ENCODE results near the gene ANO1. TPM values are rescaled to one million over a fixed set of nuclear protein-coding genes. Genes with fewer than 3 reads are reported as not detected.
A peak's percentile ranks its signal among the peaks of the same experiment; 100 is the strongest.

ANO1 gene
- total RNA-seq, 4 donors from 2014 or later, result 1.1 to 27.2 (median 4.2) TPM

DNA sequence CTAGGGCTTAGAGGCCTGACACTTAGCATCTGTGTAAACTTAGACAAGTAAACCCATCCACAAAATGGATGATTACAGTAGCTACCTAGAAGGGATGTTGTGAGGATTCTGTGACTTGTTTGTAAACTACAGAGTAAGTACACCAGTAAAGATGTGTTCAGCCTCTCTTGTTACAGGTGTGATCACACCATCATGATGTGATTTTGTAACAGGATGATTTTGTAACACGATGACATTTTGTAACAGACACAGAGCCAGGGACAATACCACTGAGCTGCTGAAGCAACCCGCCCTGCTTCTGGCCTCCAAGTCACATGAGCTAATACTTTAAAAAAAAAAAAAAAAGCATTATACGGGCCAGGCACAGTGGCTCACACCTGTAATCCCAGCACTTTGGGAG, 142.0 kb downstream of the ANO1 start:
- Histone ChIP-seq H3K4me1 (no peaks in the 10 kb centered on the region), H3K9me3 (no peaks in the 10 kb centered on the region), H3K27ac (no peak overlapping the region), H3K27me3 (no peaks in the 10 kb centered on the region), H3K4me3 (no peak overlapping the region), H3K36me3 (no peaks in the 10 kb centered on the region)
- TF ChIP-seq, protein P1, sequence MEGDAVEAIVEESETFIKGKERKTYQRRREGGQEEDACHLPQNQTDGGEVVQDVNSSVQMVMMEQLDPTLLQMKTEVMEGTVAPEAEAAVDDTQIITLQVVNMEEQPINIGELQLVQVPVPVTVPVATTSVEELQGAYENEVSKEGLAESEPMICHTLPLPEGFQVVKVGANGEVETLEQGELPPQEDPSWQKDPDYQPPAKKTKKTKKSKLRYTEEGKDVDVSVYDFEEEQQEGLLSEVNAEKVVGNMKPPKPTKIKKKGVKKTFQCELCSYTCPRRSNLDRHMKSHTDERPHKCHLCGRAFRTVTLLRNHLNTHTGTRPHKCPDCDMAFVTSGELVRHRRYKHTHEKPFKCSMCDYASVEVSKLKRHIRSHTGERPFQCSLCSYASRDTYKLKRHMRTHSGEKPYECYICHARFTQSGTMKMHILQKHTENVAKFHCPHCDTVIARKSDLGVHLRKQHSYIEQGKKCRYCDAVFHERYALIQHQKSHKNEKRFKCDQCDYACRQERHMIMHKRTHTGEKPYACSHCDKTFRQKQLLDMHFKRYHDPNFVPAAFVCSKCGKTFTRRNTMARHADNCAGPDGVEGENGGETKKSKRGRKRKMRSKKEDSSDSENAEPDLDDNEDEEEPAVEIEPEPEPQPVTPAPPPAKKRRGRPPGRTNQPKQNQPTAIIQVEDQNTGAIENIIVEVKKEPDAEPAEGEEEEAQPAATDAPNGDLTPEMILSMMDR (IDR thresholded peaks at IDR 0.05), result no peak
- TF ChIP-seq POLR2A (IDR thresholded peaks at IDR 0.05), result no peak
- no peak for DNase-seq

DNA sequence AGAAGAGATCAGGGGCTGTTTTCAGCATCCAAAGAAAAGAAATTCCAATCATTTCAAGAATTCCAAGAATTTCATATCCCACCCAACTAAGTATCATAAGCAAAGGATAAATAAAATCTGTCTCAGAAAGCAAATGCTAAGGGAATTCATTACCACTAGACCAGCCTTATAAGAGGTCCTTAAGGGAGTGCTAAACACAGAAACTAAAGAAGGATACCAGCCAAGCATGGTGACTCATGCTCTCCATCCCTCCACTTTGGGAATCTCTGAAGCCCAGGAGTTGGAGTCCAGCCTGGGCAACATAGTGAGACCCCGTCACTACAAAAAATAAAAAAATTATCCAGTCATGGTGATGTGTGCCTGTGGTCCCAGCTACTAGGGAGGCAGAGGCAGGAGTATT, 142.8 kb downstream of the ANO1 start:
- no peak for TF ChIP-seq POLR2A (IDR thresholded peaks at IDR 0.05)
- TF ChIP-seq, protein P1 (IDR thresholded peaks at IDR 0.05), result no peak
- Histone ChIP-seq H3K4me3 (no peak overlapping the region), H3K27me3 (no peaks in the 10 kb centered on the region), H3K36me3 (no peaks in the 10 kb centered on the region), H3K27ac (no peak overlapping the region), H3K9me3 (no peaks in the 10 kb centered on the region), H3K4me1 (no peaks in the 10 kb centered on the region)
- DNase-seq, result no peak

- Histone ChIP-seq H3K4me3 (no peak overlapping the region), H3K36me3 (no peaks in the 10 kb centered on the region), H3K27ac (peak overlapping the region in 3 of 4 donors; percentile 66 to 93 (median 87)), H3K4me1 (peaks cover 0 to 15% (median 2%) of the 10 kb centered on the region in 4 donors), H3K9me3 (no peaks in the 10 kb centered on the region), H3K27me3 (no peaks in the 10 kb centered on the region)
- peak in 2 of 3 donors; percentile 90 to 92 for DNase-seq
- TF ChIP-seq, protein P1 (IDR thresholded peaks at IDR 0.05), result no peak
- TF ChIP-seq POLR2A (IDR thresholded peaks at IDR 0.05), result peak; percentile 41 to 69
Measured at GRCh38 chr11:70225681-70226177, 147.6 kb downstream of the ANO1 start.

DNA sequence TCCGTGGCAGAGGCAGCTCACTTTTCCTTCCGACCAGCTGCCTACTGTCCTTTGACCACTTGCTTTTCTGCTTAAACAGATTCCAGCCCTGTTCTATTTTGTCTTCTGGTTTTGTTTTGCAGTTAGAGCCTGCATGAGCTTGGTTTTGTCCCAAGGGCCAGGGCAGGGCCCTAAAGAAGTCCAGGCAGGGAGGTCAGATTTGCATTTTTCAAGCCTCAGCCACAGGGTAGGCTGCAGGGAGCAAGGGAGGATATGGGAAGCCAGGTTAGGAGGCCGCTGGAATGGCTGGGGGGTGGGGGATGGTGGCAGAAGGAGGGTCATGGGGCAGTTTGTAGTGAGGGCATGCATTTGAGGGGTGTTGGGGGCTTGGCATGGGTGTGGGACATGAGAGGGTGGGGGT, 148.1 kb downstream of the ANO1 start:
- H3K36me3 ChIP-seq, result no peaks in the 10 kb centered on the region
- no peaks in the 10 kb centered on the region for H3K9me3 ChIP-seq
- H3K4me3 ChIP-seq, result no peak overlapping the region
- DNase-seq, result no peak
- peak overlapping the region in 3 of 4 donors; percentile 66 to 93 (median 87) for H3K27ac ChIP-seq
- TF ChIP-seq POLR2A (IDR thresholded peaks at IDR 0.05), result no peak
- TF ChIP-seq, protein P1 (IDR thresholded peaks at IDR 0.05), result no peak
- H3K4me1 ChIP-seq, result peaks cover 0 to 15% (median 2%) of the 10 kb centered on the region in 4 donors
- H3K27me3 ChIP-seq, result no peaks in the 10 kb centered on the region

DNA sequence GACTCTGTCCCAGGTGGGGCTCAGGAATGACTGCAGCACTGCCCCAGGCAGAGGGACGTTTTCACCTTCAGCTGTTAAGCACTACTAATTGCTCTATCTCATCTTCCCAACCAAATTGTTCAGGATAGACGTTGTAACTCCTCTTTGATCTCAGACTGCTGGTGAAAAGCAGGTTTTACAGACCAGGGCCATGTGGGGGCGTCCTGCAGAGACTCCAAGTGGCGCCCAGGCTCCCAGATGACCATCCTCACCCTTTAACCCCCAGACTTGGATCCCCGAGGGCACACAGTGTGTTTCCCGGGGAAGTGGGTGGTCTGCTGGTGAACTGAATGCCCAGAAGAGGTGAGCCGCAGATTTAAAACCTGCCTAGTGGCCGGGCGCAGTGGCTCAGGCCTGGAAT, 148.8 kb downstream of the ANO1 start:
- Histone ChIP-seq H3K9me3 (no peaks in the 10 kb centered on the region), H3K27ac (peak overlapping the region in 3 of 4 donors; percentile 66 to 93 (median 87)), H3K27me3 (no peaks in the 10 kb centered on the region), H3K4me1 (peaks cover 0 to 15% (median 2%) of the 10 kb centered on the region in 4 donors), H3K36me3 (no peaks in the 10 kb centered on the region), H3K4me3 (no peak overlapping the region)
- no peak for TF ChIP-seq POLR2A (IDR thresholded peaks at IDR 0.05)
- TF ChIP-seq, protein P1 (IDR thresholded peaks at IDR 0.05), result peak in 2 of 6 experiments; percentile 10 to 18
- no peak for DNase-seq

GRCh38 chr11:70229737-70230136, 151.6 kb downstream of the ANO1 start:
- no peaks in the 10 kb centered on the region for H3K36me3 ChIP-seq
- DNase-seq, result no peak

More at GRCh38 chr11:70229737-70230136, 151.6 kb downstream of the ANO1 start:
- Histone ChIP-seq H3K4me1 (peaks cover 0 to 15% (median 2%) of the 10 kb centered on the region in 4 donors), H3K9me3 (no peaks in the 10 kb centered on the region), H3K27me3 (no peaks in the 10 kb centered on the region), H3K27ac (no peak overlapping the region), H3K4me3 (no peak overlapping the region)
- TF ChIP-seq POLR2A (IDR thresholded peaks at IDR 0.05), result no peak
- TF ChIP-seq, protein P1 (IDR thresholded peaks at IDR 0.05), result no peak

Data from Peyer's patch (tissue), 4 donors.